RCC 7860 (cell line): ENCODE measurements around the gene DTX4.
"Not testable (repeated sequence)": the region's sequence is repeated elsewhere in the genome, so short reads cannot be mapped to it uniquely, and the experiment has no call there.

Experiments used
- DNase-seq: peaks from one replicate; pipeline ENCODE4 v3.0.0-alpha.2; 2015; ENCODE audit warnings: low spot score
- FAIRE-seq: peaks from 2 replicates; lab custom pipeline; 2012; peaks lifted over from hg19 to GRCh38; lab: Jason Lieb, UNC

The DTX4 gene

DNA sequence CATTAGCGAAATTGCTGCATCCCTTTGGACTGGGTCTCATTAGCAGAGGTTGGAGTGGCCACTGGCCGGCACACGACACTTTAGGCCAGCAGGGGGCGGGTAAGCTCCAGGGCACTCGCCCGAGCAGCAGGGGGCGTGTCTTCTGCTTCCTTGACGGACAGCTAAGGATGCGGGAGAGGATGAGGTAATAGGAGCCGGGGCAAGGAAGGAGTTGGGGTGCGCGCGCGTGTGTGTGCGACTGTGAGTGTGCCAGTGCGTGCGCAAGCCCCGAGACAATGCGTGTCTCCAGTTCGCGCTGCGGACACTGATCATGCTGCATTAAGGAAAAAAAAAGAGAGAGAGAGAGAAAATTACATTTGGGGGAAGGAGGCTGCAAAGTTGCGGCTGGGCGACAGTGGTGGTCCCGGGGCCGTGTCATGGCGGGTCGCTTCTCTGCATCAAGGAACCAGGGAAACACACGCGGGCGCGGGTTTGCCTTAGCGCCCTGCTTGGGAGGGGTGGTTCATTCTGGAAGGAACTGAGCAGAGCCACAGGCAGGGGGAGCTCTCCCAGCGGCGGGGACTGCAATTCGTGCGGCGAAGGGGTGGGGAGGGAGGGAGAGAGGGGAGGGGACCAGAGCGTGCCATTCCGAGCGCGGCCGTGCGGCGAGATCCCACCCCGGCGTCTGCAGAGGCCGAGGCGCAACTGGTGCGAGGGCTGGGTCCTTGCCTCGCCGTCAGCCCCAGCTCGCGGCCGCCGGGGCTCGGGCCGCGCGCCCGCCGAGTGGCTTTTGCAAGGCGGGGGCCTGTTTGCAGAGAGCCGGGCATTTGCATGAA, at the start of gene DTX4:
Gene DTX4, plus strand, starts transcription at position 625 of the 815 bp plus-strand sequence. CDS start 464 bp downstream, outside the sequence.
- FAIRE-seq: no peak
- DNase-seq: peak; percentile 70

GRCh38 chr11:59135648-59136461, 36.1 kb upstream of the DTX4 start:
- peak; percentile 13 for DNase-seq
- FAIRE-seq: no peak

GRCh38 chr11:59136551-59136950, 35.4 kb upstream of the DTX4 start:
- not testable (repeated sequence) for FAIRE-seq, DNase-seq

GRCh38 chr11:59137190-59137589, 34.7 kb upstream of the DTX4 start:
- FAIRE-seq: no peak
- DNase-seq: no peak

DNA sequence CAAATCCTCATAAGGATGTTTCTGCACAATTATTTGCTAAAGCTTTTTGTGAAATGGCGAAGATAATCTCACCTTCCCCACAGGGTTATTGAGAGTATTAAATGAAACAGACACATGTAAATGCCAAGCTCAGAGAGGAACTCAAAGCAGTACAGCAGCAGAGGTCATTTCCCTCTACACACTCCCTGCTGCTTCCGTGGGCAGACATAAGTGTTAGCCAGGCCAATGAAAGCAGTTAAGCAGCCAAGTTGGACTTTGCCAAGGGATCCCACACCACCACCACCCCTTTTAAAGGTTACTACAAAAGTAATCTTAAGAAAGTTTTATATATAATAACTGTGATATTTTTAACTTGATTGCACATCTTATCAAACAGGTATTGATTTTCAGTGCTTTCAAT, 33.3 kb upstream of the DTX4 start:
- no peak for DNase-seq
- no peak for FAIRE-seq

- FAIRE-seq: no peak
- no peak for DNase-seq
These were observed 30.7 kb upstream of the DTX4 start for GRCh38 chr11:59141191-59141590.

DNA sequence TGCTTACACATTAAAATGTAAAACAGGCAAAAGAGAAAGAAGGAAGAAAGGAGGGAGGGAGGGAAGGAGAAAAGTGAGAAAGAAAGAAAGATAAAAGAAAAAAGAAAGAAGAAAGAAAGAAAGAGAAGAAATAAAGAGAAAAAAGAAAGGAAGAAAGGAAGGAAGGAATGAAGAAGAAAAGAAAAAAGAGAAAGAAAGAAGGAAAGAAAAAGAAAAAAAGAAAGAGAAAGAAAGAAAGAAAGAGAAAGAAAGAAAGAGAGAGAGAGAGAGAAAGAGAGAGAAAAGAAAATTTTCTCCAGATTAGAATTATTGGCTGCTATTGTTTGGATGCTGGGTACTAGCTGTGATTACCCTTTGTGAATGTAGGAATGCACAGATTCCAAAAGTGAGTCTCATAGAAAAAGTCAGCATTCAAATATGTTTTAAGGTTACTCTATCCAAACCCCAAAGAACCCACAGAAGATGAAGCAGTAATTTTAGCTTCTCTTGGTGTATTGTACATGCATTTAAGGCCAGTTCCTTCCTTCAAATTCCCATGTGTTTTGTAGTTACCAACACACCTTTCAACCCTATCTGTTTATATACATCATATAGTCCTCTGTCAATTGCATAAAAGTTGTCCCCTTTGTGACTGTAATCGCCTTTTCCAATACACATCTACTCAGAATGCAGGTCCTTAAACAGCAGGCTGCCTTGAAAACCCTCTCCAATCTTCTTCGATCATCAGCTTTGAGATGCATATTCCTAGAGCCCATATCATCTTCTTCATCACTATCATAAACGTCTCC, 30.1 kb upstream of the DTX4 start:
- DNase-seq (no peak), FAIRE-seq (no peak)

DNA sequence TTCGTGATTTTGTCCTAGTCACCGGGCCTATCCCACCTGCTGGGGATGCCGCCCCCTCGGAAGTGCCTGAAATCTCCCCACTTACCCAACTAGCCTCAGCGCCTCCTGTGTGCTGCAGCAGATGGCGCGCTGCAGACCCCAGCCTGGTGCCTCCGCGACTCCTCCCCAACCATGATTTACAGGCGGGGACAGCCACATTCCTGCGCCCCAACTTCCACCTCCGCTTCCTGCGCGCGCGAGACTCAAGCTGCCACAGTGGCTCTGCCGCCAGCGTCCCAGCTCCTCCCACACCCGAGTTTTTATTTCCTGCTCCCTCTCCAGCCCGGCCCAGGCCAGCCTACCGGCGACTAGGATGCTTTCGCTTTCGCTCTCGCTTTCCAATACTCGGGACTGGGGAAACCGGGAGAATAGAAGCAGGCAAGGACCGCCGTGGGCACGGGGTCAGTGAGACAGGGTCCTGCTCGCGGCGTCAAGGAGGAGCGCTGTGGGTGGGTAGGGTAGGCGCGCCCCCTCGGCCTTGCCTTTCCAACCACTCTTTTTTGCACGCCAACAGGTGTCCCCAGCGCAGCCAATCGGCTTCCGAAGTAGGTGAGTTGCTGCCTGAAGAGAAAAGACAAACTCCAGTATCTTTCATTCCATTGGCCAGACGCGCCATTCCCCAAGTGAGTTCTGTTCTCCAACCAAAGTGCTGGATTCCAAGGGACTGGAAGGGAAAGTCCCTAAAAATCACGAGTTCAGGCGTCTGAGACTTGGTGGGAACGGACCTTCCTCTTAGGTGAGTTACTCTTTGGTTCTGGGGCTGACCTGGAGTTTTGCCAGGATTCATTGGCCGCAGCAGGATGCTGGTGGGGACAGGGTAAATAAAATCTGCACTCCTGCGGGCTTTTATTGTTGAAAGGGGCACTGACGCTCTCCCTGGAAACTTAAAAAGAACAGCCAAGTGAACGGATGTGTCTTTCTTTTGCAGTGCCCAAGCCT, 29.1 kb upstream of the DTX4 start, which contains the start of gene FAM111A:
Gene FAM111A, plus strand, starts transcription at position 327 of the 978 bp plus-strand sequence. CDS start 6,017 bp downstream, outside the sequence.
- FAIRE-seq (peak; percentile 58), DNase-seq (peak; percentile 80)

GRCh38 chr11:59144096-59144495, 27.8 kb upstream of the DTX4 start:
- DNase-seq (no peak), FAIRE-seq (no peak)

GRCh38 chr11:59144579-59145345, 27.2 kb upstream of the DTX4 start:
- FAIRE-seq: peak; percentile 58

DNA sequence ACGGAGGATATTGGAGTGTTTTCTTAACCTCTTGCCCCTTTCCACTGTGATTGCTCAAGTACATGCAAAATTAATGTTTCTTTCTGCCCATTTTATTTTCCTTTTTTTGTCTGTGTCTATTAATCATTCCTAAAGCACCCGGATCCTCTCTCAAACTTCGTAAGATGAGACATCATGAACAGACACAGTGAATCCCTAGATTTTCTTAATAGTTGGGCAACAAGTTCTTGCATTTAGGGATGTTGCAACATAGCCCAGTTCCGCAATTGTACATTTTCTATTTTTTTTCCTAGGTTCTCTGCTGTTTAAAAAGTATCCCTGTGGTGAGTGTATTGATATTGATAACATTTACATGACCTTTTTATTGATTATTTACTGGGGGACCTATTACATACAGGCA, 26.4 kb upstream of the DTX4 start:
- DNase-seq (no peak), FAIRE-seq (no peak)

More at GRCh38 chr11:59144579-59145345, 27.2 kb upstream of the DTX4 start:
- DNase-seq: peak; percentile 76

- no peak for FAIRE-seq
- no peak for DNase-seq
These were observed 20.2 kb upstream of the DTX4 start for GRCh38 chr11:59151761-59152160.

GRCh38 chr11:59152312-59152951, 19.5 kb upstream of the DTX4 start:
- no peak for FAIRE-seq
- no peak for DNase-seq

DNA sequence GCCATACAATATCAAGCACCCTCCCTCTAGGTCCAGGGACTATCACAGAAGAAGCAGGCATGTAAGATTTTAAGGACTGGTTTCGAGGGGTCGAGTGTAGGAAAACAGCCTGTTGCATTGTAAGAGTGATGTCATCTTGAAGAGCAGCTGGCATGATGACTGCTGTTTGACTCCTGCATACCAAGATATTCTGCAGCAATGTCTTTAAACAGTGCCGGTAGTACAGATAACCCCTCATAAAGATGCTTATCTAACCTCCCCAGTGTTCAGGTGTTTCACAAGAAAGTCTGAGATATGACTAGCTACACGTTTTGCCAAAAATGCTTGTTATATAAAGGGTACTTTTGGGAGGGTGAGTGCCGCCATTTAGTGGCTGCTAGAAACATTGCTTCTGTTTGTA, 17.3 kb upstream of the DTX4 start:
- FAIRE-seq (no peak), DNase-seq (no peak)

DNA sequence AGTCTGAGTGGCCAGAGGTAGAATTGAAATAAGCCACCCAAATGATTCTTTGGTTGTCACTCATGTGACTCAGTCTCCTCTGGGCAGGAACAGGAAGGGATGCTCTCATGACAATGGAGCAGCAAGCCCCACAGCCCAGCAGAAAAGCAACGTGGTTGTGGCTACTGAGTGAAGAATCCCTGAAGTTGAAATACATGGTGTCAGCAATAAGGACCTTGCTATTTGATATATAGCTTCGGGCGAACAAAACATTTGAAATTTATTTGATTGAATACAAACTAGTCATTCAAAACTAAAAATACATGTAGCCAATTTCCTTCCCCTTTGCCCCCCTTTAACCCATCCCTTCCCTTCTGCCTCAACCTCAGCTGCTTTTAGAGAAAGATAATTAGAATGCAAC, 14.5 kb upstream of the DTX4 start:
- no peak for FAIRE-seq
- no peak for DNase-seq

GRCh38 chr11:59158206-59159068, 13.5 kb upstream of the DTX4 start:
- DNase-seq (peak; percentile 43), FAIRE-seq (no peak)

GRCh38 chr11:59164028-59164427, 7.9 kb upstream of the DTX4 start:
- FAIRE-seq (no peak), DNase-seq (no peak)
